ENCODE results near the gene SEBOX.

SEBOX gene

DNA sequence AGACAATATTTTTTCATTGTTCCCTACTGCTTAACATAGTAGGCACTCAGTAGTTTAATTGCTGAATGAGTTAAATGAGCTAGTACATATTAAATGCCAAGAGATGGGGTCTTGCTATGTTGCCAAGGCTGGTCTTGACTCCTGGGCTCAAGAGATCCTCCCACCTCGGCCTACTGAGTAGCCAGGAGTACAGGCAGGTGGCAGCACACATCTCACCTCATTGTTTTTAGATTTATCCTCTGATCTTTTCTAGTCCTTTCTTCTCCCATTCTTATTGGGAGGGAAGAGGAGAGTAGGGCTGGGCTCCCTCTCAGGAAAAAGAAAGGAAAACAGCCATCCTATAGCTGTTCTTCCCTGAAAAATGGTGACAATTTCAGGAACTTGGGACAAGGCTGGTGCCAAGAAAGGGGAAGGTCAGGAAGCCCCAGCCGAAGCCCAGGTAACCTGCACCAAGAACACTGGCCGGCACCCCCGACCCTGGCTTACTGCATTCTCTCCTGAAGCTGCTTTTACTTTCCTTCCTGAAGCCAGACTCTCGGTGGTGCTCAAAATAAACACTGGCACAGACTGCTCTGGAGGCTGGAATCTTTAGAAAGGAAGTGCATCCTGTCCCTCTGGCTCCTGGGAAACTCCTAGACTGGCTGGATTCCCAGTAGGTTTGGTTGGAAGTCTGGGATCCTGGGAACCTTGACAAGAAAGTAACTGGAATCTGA lies 26.8 kb downstream of the SEBOX start:
- DNase-seq: no peak

- DNase-seq: no peak
Measured at GRCh38 chr17:28335959-28336871, 28.8 kb downstream of the SEBOX start.

DNA sequence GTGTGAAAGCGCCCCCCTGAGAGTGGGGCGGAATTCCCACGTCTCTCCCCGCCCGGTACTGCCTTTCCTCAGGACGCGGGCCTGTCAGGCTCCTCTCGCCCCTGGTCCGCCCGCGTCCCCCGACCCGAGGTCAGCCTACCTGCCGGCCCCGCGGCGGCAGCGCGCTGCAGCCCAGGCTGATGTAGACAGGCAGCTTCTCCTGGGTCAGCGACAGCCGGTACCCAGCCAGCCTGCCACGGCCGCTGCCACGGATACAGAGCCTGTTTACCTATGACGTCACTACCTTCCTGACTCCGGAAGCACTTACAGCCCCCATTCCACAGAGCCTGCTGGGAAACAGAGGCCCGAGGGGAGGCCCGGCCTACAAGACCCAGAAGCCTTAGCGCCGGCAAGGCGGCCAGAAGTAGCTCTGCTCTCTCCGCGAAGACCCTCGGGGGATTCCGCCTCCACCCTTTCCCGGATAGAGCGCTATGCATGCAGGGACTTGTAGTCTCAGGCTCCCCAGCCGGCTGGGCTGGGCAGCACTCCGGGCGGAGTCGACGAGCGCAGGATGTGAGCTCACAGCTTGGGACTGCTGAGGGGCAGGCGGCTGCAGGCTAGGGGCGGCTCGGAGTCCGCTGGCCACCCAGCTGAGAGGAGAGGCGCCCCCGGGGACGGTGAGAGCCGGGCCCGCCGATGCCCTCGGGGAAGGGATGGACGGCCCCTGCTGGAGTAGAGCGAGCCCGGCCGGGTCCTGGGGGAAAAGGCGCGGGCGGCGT lies 29.6 kb downstream of the SEBOX start, which contains the start of the genes IFT20 and TNFAIP1:
TSS of gene IFT20 (minus strand) at position 272 of the 758 bp plus-strand sequence. CDS start 3,487 bp downstream, outside the sequence.
TSS of gene TNFAIP1 (plus strand) at position 561 of the 758 bp plus-strand sequence. CDS start 3,761 bp downstream, outside the sequence.
- peak; percentile 96 for DNase-seq

GRCh38 chr17:28334666-28335200 lies 30.3 kb downstream of the SEBOX start:
- no peak for DNase-seq

DNA sequence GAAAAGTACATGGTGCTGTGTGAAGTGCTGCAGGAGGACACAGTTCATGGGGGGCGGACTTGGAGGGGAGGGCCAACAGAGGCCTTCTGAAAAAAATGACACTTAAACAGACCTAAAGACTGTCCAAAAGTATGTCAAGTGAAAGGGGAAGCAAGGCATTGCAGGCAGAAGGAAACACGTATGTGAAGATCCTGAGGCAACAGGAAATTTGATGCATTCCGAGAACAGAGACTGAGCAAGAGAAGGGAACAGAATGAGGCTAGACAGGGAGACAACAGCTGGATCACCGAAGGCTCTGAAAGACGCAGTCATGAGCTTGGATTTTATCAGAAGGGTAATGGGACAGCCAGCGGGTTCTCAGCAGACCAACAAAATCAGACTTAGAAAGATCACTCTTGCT lies 30.8 kb downstream of the SEBOX start:
- no peak for DNase-seq

GRCh38 chr17:28333083-28333746 lies 31.8 kb downstream of the SEBOX start:
- DNase-seq: no peak

GRCh38 chr17:28331891-28332420 lies 33.0 kb downstream of the SEBOX start:
- no peak for DNase-seq

GRCh38 chr17:28330671-28331070 lies 34.3 kb downstream of the SEBOX start:
- no peak for DNase-seq

DNA sequence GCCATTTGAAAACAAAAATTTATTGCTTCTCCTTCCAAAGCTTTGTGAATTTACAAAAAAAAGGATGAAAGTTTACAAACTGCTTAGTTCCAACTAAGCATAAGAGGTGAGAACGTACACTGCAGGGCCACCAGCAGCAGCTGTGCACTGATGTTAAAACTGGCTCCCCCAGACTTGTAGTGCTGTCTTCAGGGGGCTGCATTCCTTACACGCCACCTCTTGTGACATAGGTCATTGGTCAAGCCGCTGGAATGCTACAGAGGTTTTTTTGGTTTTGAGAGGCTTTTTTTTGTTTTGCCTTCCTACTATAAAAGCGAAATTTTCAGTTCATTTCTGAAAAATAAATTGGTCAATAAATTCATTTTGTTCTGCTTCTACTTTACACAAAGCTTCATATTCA lies 36.7 kb downstream of the SEBOX start:
- DNase-seq: no peak

GRCh38 chr17:28327709-28328108 lies 37.3 kb downstream of the SEBOX start:
- DNase-seq: no peak

DNA sequence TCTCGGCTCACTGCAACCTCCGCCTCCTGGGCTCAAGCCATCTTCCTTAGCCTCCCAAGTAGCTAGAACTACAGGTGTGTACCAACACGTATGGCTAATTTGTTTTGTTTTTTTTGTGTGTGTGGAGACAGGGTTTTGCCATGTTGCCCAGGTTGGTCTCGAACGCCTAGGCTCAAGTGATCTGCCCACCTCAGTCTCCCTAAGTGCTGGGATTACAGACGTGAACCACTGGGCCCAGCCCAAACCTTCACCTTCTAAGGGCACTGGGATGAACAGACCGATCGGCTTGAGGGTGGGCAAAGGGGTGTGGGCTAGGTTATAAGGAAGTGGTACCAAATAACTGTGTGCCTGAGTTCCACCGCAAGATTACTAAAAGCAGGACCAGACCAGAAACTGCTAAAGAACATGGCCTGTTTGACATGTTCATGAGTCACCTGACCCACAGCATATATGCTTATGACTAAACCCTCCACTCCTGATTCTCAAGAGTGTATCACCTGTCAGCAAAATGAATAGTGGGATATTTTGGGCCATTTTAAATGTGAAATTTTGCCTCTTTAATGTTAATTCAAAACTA lies 37.9 kb downstream of the SEBOX start:
- DNase-seq: no peak

DNA sequence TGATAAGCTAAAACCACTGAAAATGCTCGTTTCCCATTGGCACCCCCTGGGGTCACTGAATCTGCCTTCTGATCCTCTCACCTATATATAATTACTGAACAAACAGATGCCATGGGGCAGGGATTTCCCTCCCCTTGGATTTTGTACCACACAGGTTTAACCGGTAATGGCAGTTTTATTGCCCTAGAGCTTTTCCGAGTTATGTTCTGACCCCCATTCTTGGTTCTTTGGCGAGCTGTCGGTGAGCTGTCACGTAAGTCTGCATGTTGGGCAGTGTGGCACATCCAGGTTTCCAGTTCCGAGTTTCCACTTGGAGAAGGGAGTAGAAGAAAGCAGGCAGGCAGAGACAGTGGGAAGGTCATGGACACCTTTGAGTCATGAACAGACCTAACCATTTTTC lies 38.9 kb downstream of the SEBOX start:
- no peak for DNase-seq

DNA sequence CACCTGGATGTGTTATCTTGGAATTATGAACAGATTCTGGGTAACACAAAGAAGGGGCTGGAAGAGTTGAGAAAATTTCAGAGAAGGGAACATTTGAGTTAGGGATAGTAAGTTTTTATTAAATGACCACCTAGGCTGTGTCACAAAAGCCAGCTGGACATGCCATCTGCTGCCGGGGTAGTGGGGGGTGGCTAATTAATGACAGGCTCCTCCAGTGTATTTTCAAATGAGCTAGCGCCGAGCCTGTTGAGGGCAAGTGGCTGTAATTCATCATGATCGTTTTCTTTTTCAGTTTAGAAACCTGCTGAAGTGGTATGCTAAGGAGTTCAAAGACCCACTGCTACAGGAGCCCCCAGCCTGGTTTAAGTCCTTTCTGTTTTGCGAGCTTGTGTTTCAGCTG lies 39.8 kb downstream of the SEBOX start:
- DNase-seq: no peak

- DNase-seq: no peak
Measured at GRCh38 chr17:28324781-28325180, 40.2 kb downstream of the SEBOX start.

- DNase-seq: no peak
Measured at GRCh38 chr17:28324267-28324745, 40.7 kb downstream of the SEBOX start.

DNA sequence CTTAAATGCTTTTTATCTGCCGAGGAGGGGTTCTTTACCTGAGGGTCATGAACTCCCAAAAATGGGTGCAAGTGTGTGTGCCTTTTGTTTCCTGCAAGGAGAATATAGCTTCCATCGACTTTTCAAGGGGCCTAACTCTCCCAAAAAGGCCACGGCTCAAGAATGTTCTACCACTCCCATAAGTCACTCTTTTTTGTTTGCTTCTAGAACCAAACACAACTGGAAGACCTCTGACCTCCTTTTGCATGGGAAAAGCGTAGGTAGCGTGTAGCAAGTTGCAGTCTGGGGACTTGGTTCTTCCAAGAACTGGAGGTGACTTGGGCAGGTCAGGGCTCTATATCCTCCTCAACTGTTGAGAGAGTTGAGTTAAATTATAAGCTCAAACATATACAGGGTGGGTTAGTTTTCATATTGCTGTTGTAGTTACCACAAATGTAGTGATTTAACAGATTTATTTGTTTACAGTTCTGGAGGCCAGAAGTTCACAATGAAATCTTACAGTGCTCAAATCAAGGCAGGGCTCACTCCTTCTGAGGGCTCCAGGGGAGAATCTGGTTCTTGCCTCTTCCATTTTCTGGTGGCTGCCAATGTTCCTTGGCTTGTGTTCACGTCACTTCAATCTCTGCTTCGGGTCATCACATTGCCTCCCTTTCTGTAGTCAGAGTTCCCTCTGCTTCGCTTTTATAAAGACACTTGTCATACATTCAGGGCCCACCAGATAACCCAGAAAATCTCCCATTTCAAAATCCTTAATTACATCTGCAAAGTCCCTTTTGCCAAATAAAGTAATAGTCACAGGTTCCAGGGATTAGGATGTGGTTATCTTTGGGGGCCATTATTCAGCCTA lies 44.6 kb downstream of the SEBOX start:
- no peak for DNase-seq

DNA sequence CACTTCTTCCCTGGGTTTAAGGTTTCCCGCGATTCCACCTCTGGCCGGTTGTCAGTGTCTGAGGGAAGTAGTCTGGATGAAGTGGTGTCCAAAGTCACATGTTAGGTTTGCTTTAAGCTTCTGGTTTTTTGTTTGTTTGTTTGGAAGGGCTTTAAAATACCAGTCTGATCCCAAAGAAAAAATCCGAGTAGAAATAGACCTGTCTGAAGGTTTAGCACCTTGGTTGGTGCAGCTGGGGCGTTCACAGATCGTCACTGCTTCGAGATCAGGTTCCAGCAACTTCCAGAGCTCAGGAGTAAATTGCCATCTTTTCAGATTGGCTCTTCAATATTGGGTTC lies 45.4 kb downstream of the SEBOX start:
- DNase-seq: no peak

DNA sequence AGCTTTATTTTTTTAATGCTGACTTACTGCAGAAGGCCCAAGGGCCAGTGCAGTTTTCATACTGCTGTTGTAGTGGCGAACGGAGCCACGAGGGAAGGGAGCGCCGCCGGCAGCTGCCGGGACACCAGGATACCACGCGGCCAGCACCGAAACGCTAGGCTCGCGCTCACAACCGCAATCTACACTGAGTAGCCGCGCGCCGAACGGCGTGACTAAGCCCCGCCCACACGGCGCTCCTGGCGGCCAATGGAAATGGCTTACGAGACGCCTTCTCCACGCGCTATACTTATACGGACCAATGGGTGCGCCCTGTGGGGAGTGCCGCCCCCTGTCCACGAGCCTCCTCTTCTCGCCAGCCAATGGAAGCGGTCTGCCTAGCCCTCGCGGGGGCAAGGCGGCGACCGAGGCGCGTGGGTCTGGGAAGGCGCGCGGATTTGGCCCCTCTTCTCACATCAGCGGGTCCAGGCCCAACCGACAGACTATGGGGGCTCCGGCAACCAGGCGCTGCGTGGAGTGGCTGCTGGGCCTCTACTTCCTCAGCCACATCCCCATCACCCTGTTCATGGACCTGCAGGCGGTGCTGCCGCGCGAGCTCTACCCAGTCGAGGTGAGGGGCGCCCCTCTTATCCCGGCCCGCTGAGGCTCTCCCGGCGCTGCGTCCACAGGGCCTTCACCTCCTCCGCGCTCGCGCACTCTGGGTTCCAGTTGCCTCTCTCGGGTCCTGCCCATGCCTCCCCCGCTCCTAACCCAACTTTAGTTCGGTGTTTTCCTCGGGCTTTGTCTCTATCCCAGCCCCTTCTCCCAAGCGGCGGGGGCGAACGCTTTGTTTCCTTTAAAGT lies 46.0 kb downstream of the SEBOX start, which contains the start of gene TMEM97:
TSS of gene TMEM97 (plus strand) at position 442 of the 839 bp plus-strand sequence. CDS start at position 482, 40 bp downstream.
- peak; percentile 95 for DNase-seq
